GM12892 (cell line): ENCODE measurements around the gene FAU.

ENCODE experiments used
- POLR2A ChIP-seq: IDR thresholded peaks from 2 replicates; pipeline ENCODE4 v1.6.1; 2011; ENCODE audit warnings: low read depth, low read length, control low read depth
- POLR2AphosphoS5 ChIP-seq: IDR thresholded peaks from 2 replicates; pipeline ENCODE4 v1.6.1; 2011; ENCODE audit warnings: low read depth, low read length, control low read depth
- TAF1 ChIP-seq: IDR thresholded peaks from 2 replicates; pipeline ENCODE4 v1.6.1; 2011; ENCODE audit warnings: low read depth, mild to moderate bottlenecking, control low read depth, low read length, borderline replicate concordance

GRCh38 chr11:65116370-65117205 is 5.3 kb downstream of the FAU start:
- TF ChIP-seq POLR2A: no peak
- TF ChIP-seq POLR2AphosphoS5: no peak; the same call in 1 of the 2 replicates
- TF ChIP-seq TAF1: no peak
